ENCODE results near the gene PCDHB3. TPM values are rescaled to one million over a fixed set of nuclear protein-coding genes. Genes with fewer than 3 reads are reported as not detected.
"Not testable (repeated sequence)": the region's sequence is repeated elsewhere in the genome, so short reads cannot be mapped to it uniquely, and the experiment has no call there.

Gene PCDHB3
- polyA plus RNA-seq (ENCODE audit: insufficient read length in 10 of 10): 1 to 10 TPM; 1.6 to 2.8 (median 2.0) TPM
- long read RNA-seq, donor 1, partial matches to known transcripts: 0 of 1 reads
- long read RNA-seq, donor 1, other reads (novel, unspliced or antisense): 0 of 1 reads
- long read RNA-seq, donor 2: 0 reads
- long read RNA-seq, donor 3: 0 reads
- long read RNA-seq, donor 4, partial matches to known transcripts: 0 of 2 reads
- long read RNA-seq, donor 4, other reads (novel, unspliced or antisense): 0 of 2 reads
- long read RNA-seq, donor 5, partial matches to known transcripts: 0 of 1 reads
- long read RNA-seq, donor 5, other reads (novel, unspliced or antisense): 0 of 1 reads
- long read RNA-seq, donor 6, partial matches to known transcripts: 0 of 1 reads
- long read RNA-seq, donor 6, other reads (novel, unspliced or antisense): 0 of 1 reads
- long read RNA-seq, donor 7: 0 reads
- long read RNA-seq, donor 8, partial matches to known transcripts: 0 of 3 reads
- long read RNA-seq, donor 8, other reads (novel, unspliced or antisense): 0 of 3 reads
- long read RNA-seq, donor 9: 0 reads

DNA sequence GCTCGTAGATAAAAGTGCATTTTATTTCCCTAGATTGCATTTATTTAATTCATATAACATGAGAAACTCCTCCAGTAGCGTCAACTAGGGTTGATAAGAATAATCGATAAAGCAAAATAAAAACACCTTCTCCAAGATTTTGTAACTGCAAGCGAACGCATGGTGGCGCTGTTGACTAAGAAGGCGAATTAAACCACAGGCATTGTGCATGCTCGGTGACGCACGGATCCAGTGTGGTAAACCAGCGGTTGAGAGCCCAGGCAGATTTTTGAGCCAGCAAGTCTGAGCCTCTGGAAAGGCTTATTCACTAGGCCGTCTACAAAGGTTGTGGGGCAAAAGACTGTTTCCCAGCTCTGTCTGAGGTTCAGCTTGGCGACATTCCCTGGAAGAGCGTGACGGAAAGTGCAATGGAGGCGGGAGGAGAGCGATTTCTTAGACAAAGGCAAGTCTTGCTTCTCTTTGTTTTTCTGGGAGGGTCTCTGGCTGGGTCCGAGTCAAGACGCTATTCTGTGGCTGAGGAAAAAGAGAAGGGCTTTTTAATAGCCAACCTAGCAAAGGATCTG lies at the start of gene PCDHB3:
Gene PCDHB3 (plus strand): TSS at position 231 of the 563 bp plus-strand sequence. CDS start 177 bp downstream, at position 408.
- peak in 1 of 3 donors; percentile 32 for DNase-seq

DNA sequence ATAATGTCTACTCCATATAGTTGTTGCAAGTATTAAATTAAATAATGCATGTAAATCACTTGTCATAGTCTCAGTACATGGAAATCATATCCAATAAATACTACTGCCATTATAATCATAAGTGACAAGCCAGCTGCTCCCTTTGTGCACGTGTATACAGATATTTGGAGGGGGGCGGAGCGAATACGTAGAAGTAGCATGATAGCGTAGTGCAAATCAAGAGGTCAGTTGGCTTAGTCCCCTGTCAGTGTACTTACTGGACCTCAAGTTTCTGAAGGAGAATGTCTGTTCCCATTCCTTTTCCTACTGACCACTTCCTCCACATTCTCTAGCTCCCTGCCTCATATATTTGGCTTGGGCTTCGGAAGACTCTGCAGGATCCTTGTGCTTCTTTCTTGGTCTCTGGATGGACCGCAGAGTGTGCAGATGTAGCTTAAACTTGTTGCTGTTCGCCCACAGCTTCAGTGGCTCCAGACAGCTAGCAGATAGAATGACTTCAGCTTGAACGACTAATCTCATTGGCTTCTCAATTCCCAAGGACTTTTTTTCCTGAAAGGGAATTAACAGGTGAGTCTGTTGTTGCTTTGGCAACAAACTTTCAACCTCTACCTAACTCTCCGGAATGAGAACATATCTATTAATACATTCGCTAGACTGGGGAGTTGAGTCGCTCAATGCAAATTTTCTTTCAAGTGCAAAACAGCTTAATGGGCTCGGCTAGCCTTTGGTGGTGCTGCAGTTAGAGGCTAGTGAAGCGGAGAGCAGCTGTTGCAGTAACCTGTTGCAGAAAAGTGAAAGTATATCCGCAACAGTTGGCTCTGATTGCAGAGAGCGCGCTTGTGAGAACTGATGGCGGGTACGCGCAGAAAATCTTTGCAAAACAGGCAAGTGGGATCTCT lies 49.4 kb upstream of the PCDHB3 start, which contains the start of gene PCDHB1:
Gene PCDHB1 (plus strand): TSS at position 753 of the 899 bp plus-strand sequence. CDS start 97 bp downstream, at position 850.
- peak in 1 of 3 donors; percentile 16 for DNase-seq

DNA sequence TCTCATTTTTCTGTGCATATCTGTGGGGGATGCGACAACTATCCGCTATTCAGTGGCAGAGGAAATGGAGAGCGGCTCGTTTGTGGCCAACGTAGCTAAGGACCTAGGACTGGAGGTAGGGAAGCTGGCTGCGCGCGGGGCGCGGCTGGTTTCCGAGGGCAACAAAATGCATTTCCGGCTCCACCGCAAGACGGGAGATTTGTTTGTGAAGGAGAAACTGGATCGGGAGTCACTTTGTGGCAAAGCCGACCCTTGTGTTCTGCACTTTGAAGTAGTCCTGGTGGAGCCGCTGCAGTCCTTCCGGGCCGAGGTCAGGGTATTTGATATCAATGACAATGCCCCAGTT lies 48.8 kb upstream of the PCDHB3 start:
- DNase-seq: no peak

DNA sequence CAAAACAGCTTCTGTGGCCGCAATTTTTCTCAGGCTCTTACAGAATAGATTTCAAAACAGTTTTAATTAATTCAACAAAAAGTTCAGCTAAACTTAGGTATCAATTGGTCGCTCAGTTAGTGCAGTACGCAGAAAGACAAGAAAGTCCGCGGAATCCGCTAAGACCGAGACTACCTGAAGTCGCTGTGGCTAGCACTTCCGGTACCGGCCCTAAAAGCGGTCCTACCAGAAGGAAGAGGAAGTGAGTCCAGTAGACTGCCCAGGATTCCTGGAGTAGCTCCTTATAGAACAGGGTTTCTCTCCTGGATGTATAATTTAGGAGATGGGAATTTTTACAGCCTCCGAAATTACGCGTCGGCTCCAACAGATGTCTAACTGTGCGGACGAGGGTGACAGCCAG lies 22.4 kb upstream of the PCDHB3 start:
- no peak for DNase-seq

DNA sequence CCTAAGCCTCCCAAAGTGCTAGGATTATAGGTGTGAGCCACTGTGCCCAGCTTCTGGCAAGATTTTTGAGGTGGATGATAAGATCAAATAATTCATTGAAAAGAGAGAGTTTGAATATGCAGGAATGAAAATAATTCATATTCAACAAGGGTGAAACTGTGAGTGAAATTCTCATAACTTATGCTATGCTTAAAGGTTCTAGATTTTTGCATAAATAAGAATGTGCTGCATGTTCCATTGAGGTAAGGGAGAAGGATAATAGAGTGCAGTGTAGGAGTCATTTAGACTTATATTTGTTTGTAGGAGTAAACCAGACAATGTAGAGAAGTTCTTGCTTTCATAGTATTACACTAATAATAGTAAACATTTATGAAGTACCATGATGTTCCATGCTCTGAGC lies 18.0 kb upstream of the PCDHB3 start:
- DNase-seq: no peak

DNA sequence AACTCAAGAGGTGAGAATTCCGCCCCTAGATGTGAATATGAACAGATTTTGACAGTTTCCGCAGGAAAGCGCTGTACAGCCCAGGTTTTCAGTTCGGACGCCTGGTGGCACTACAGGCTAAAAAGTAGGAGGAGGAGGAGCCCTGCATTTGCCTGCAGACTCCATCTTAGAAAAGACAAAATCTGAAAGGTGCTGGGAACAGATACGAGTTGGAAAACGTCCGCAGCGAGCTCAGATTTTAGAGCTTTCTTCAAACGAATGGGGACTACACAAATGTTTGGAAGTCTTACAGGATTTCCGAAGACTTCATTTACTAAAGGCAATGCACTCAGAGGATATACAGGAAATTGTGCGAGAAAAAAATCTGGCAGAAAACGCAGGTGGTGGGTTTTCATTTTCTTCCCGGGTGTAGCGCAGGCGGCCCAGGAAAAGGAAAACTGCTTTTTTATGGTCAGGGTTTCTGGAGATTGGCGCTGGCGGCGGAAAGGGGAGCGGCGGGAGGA lies 15.7 kb upstream of the PCDHB3 start:
- peak in 2 of 3 donors; percentile 6 to 16 for DNase-seq

DNA sequence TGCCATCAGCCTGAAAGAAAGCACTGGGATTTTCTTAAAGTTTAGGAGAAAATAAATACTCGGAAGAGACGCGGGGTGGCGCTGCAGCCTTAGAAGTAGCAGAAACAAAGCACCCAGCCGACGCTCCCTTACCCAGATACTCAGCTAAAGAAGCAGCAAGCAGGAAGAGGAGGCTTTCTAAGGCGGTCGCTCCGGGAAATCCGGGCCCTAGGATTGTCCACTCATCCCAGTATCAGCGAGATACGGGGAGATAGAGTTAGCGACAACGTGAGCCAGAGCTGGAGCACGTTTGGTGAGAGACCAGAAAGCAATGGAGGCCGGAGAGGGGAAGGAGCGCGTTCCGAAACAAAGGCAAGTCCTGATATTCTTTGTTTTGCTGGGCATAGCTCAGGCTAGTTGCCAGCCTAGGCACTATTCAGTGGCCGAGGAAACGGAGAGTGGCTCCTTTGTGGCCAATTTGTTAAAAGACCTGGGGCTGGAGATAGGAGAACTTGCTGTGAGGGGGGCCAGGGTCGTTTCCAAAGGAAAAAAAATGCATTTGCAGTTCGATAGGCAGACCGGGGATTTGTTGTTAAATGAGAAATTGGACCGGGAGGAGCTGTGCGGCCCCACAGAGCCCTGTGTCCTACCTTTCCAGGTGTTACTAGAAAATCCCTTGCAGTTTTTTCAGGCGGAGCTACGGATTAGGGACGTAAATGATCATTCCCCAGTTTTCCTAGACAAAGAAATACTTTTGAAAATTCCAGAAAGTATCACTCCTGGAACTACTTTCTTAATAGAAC lies 5.6 kb upstream of the PCDHB3 start, which contains the start of gene PCDHB2:
Gene PCDHB2 (plus strand): TSS at position 135 of the 782 bp plus-strand sequence. CDS start 176 bp downstream, at position 311.
- peak in 2 of 3 donors; percentile 24 to 45 for DNase-seq

DNA sequence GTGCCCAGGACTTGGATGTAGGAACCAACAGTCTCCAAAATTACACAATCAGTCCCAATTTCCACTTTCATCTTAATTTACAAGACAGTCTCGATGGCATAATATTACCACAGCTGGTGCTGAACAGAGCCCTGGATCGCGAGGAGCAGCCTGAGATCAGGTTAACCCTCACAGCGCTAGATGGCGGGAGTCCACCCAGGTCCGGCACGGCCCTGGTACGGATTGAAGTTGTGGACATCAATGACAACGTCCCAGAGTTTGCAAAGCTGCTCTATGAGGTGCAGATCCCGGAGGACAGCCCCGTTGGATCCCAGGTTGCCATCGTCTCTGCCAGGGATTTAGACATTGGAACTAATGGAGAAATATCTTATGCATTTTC lies 5.0 kb upstream of the PCDHB3 start:
- DNase-seq: no peak

DNA sequence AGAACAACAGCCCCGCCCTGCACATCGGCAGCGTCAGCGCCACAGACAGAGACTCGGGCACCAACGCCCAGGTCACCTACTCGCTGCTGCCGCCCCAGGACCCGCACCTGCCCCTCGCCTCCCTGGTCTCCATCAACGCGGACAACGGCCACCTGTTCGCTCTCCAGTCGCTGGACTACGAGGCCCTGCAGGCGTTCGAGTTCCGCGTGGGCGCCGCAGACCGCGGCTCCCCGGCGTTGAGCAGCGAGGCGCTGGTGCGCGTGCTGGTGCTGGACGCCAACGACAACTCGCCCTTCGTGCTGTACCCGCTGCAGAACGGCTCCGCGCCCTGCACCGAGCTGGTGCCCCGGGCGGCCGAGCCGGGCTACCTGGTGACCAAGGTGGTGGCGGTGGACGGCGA lies 4.1 kb upstream of the PCDHB3 start:
- DNase-seq: not testable (repeated sequence)

DNA sequence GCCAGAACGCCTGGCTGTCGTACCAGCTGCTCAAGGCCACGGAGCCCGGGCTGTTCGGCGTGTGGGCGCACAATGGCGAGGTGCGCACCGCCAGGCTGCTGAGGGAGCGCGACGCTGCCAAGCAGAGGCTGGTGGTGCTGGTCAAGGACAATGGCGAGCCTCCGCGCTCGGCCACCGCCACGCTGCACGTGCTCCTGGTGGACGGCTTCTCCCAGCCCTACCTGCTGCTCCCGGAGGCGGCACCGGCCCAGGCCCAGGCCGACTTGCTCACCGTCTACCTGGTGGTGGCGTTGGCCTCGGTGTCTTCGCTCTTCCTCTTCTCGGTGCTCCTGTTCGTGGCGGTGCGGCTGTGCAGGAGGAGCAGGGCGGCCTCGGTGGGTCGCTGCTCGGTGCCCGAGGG lies 3.7 kb upstream of the PCDHB3 start:
- not testable (repeated sequence) for DNase-seq

DNA sequence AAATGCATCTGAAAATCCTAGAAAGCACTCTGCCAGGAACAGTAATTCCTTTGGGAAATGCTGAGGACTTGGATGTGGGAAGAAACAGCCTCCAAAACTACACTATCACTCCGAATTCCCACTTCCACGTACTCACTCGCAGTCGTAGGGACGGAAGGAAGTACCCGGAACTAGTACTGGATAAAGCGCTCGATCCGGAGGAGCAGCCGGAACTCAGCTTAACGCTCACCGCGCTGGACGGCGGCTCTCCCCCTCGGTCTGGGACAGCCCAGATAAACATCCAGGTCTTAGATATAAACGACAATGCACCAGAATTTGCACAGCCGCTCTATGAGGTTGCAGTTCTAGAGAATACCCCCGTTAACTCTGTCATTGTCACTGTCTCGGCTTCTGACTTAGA lies 786 bp downstream of the PCDHB3 start:
- DNase-seq: no peak

DNA sequence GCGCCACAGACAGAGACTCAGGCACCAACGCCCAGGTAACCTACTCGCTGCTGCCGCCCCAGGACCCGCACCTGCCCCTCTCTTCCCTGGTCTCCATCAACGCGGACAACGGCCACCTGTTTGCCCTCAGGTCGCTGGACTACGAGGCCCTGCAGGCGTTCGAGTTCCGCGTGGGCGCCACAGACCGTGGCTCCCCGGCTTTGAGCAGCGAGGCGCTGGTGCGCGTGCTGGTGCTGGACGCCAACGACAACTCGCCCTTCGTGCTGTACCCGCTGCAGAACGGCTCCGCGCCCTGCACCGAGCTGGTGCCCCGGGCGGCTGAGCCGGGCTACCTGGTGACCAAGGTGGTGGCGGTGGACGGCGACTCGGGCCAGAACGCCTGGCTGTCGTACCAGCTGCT lies 1.8 kb downstream of the PCDHB3 start:
- DNase-seq: not testable (repeated sequence)

DNA sequence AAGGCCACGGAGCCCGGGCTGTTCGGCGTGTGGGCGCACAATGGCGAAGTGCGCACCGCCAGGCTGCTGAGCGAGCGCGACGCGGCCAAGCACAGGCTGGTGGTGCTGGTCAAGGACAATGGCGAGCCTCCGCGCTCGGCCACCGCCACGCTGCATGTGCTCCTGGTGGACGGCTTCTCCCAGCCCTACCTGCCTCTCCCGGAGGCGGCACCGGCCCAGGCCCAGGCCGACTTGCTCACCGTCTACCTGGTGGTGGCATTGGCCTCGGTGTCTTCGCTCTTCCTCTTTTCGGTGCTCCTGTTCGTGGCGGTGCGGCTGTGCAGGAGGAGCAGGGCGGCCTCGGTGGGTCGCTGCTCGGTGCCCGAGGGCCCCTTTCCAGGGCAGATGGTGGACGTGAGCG lies 2.2 kb downstream of the PCDHB3 start:
- not testable (repeated sequence) for DNase-seq

DNA sequence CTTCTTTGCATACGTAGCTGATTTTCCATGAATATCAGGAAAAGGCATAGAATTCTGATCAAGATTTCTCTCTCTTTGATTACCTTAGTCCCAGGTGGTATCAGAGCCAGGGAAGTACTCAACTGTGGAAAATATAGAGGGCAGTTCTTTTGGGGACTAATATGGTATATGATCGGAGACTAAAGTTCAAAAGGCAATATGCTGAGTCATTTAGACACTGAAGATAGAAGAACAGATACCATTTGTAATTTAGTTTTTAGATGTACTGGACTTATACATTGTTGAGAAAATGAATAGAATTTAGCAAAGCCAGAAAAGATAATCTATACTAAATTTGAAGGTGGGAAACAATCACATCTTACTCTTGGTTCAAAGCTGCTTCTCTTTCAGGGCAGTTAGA lies 5.1 kb downstream of the PCDHB3 start:
- DNase-seq: no peak

DNA sequence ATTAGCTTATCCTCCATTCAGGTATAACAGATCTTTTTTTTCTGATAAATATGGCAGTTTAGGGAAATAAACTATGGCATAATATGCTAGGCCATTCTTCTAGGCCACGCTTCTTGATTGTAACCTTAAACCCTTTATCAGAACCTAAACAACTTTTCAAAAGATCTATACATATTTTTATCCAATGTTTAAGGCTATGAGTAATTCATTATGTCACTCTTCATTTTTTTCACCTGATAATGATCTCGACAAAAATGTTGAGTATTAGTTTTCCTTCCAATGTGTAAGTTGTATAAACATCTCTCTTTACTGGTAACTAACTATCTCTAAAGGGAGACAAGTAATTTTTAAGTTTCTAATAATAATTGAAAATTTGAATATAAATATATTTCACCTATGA lies 19.0 kb downstream of the PCDHB3 start:
- no peak for DNase-seq

DNA sequence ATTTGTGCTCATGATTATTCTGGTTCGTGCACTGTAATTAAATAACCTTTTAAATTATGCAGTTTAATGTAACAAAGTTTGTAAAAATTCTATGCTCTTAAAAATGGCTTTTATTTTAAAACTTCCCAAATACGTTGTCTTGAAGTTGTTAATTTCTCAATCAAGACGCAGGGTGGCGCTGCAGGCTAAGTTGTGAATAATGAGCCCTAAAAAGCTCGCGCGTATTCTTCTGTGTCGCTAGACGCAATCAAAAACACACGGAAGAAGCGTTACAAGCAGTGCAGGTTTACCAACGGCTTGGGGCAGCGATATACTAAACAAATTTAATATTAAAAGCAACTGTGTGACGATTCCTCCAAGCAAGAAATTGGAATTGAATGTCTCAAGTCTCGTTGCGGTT lies 21.3 kb downstream of the PCDHB3 start, which contains the start of gene PCDHB4:
Gene PCDHB4 (plus strand): TSS at position 256 of the 400 bp plus-strand sequence. CDS start 181 bp downstream, outside the sequence.
- DNase-seq: peak in 2 of 3 donors; percentile 41 to 42

DNA sequence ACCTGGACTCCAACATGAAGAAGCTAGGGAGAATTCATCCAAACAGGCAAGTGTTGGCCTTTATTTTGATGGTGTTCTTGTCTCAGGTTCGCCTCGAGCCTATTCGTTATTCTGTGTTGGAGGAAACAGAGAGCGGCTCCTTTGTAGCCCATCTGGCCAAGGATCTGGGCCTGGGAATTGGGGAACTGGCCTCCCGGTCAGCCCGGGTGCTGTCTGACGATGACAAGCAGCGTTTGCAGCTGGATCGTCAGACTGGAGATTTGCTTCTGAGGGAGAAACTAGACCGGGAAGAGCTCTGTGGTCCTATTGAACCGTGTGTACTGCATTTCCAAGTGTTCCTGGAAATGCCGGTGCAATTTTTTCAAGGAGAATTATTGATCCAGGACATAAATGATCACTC lies 21.7 kb downstream of the PCDHB3 start:
- peak in 1 of 3 donors; percentile 3 for DNase-seq

DNA sequence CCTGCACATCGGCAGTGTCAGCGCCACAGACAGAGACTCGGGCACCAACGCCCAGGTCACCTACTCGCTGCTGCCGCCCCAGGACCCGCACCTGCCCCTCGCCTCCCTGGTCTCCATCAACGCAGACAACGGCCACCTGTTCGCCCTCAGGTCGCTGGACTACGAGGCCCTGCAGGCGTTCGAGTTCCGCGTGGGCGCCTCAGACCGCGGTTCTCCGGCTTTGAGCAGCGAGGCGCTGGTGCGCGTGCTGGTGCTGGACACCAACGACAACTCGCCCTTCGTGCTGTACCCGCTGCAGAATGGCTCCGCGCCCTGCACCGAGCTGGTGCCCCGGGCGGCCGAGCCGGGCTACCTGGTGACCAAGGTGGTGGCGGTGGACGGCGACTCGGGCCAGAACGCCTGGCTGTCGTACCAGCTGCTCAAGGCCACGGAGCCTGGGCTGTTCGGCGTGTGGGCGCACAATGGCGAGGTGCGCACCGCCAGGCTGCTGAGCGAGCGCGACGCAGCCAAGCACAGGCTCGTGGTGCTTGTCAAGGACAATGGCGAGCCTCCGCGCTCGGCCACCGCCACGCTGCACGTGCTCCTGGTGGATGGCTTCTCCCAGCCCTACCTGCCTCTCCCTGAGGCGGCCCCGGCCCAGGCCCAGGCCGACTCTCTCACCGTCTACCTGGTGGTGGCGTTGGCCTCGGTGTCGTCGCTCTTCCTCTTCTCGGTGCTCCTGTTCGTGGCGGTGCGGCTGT lies 23.3 kb downstream of the PCDHB3 start:
- not testable (repeated sequence) for DNase-seq

DNA sequence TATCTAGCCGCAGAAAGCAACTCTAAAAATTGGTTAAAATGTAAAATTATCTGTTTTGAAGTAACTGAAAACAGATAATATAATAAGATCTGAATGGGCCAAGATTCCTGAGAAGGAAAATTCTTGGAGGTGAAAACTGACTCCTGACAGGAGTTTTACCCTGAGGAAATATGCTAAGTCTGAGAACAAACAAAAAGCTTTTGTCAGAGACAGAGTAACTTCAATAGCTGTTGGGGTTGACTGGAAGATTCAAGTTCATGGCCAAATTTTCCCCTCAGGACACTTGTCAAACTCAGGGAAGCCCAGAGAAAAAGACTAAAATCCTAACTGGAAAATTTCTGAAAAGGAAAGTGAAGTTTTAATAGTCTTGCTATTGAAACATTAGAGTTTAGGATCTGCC lies 27.0 kb downstream of the PCDHB3 start:
- no peak for DNase-seq

All from muscle of back (tissue), 13 donors.